Activated naive CD4-positive, alpha-beta T cell treated with anti-CD3 and anti-CD28 coated beads for 36 hours (primary cell): ENCODE data around the gene EVI2A. TPM values are rescaled to one million over a fixed set of nuclear protein-coding genes. Genes with fewer than 3 reads are reported as not detected.
A peak's percentile ranks its signal among the peaks of the same experiment; 100 is the strongest.

ENCODE experiments used
- CTCF ChIA-PET: fragments of 350-600 bp; sonication (Branson Sonifier 250); formaldehyde crosslinking; loops from one replicate; lab custom pipeline; 2021; ENCODE audit warnings: antibody characterized with exemption; lab: Charles Lee
- DNase-seq: peaks from one replicate; pipeline ENCODE4 v3.0.0-alpha.2; 2020
- H3K27ac Mint-ChIP-seq: one replicate; pipeline ENCODE4 v1.8.0; 2021; ENCODE audit warnings: mild to moderate bottlenecking, mixed read lengths
- H3K27me3 Mint-ChIP-seq: one replicate; pipeline ENCODE4 v1.8.0; 2021; ENCODE audit warnings: low read depth, mixed read lengths
- H3K36me3 Mint-ChIP-seq: one replicate; pipeline ENCODE4 v1.8.0; 2021; ENCODE audit warnings: low read depth, mixed read lengths
- H3K4me1 Mint-ChIP-seq: one replicate; pipeline ENCODE4 v1.8.0; 2021; ENCODE audit warnings: low read depth, mixed read lengths
- H3K4me3 Mint-ChIP-seq: one replicate; pipeline ENCODE4 v1.8.0; 2021; ENCODE audit warnings: mild to moderate bottlenecking, moderate library complexity, mixed read lengths
- H3K9me3 Mint-ChIP-seq: one replicate; pipeline ENCODE4 v1.8.0; 2021; ENCODE audit warnings: mixed read lengths
- intact Hi-C: fragments of 100-400 bp; cut with micrococcal nuclease; formaldehyde crosslinking; loops from one replicate; pipeline ENCODE4 v1.15.1; 2023
- total RNA-seq, 2 experiments: library from RNA; stranded (reverse); gene quantifications; one replicate each; pipeline ENCODE4 v1.2.3, GENCODE V29; 2021

The EVI2A gene
- total RNA-seq, 2 experiments from 2014 or later = 22.0 to 22.5 TPM

DNA sequence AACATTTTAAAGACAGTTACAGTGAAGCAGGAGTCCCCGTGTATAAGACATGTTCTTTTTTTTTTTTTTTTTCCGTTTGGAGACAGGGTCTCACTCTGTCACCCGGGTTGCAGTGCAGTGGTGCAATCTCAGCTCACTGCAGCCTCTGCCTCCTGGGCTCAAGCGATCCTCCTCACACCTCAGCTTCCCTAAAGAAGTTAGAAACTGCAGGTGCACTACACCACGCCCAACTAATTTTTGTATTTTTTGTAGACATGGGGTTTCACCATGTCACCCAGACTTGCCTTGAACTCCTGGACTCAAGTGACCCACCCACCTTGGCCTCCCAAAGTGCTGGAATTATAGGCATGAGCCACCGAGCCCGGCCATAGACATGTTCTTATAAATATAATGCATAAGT, 10.5 kb downstream of the EVI2A start:
- Mint-ChIP-seq H3K27me3 (no peaks in the 10 kb centered on the region), H3K27ac (peak overlapping the region; percentile 100), H3K4me1 (peaks cover 57% of the 10 kb centered on the region), H3K9me3 (no peaks in the 10 kb centered on the region), H3K4me3 (peak overlapping the region; percentile 82), H3K36me3 (peaks cover 5% of the 10 kb centered on the region)
- peak; percentile 51 for DNase-seq
- CTCF ChIA-PET = interaction anchor here (1.2 to 1.5 kb wide), 3 partner anchors 9 to 62 kb away, joined by 4 to 8 read pairs (median 4); no protein-coding TSS in a partner anchor
- intact Hi-C loops = no loop called here

DNA sequence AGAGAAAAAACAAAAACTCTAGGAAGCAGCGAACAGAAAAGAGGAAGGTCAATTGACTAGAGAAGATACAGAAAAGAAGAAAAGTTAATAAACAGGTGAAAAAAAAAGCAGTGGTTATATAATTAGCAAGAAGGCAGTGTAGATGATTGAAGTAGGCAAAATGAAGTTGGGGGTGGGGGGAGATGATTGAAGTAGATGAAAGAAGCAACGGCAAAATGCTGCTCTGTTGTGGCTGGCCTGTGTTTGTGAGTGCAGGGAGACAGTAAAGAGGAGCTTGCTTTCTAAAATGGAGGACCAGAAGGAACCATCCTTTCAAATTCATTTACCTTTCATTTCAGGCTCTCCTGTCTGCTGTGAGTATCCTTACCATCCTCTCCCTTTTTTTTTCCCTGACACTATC, 11.2 kb downstream of the EVI2A start:
- intact Hi-C loops = no loop called here
- Mint-ChIP-seq H3K4me3 (peak overlapping the region; percentile 87), H3K27ac (peak overlapping the region; percentile 100), H3K36me3 (peaks cover 11% of the 10 kb centered on the region), H3K9me3 (peaks cover under 1% of the 10 kb centered on the region), H3K4me1 (peaks cover 60% of the 10 kb centered on the region), H3K27me3 (no peaks in the 10 kb centered on the region)
- CTCF ChIA-PET = interaction anchor here (0.9 to 1.5 kb wide), 2 partner anchors 10 to 59 kb away, joined by 3 to 8 read pairs; no protein-coding TSS in a partner anchor
- peak; percentile 63 for DNase-seq

DNA sequence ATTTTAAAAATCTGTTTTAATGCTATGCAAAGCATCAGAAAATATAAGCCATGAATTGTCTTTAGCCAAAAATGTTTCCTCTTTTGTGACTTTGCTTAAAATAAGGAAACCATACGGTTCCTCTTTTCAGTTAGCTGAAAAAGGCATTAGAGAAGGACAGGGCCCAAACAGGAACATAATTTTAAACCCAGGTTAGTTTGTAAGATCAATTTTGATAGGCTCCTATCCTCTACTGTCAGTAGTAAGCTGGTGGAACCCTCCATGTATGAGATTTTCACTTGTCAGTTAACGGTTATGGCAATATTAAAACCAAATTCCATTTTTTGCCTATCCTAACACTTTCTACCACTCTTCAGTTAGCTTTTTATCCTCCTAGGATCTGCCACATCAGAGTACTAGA, 11.9 kb downstream of the EVI2A start:
- no peak for DNase-seq
- intact Hi-C loops = loop anchor here (5.0 to 10.0 kb wide), 2 partner anchors 212 to 1615 kb away; no protein-coding TSS in a partner anchor
- H3K27me3 Mint-ChIP-seq = no peaks in the 10 kb centered on the region
- peaks cover 5% of the 10 kb centered on the region for H3K9me3 Mint-ChIP-seq
- H3K36me3 Mint-ChIP-seq = peaks cover 17% of the 10 kb centered on the region
- H3K27ac Mint-ChIP-seq = peak overlapping the region; percentile 100
- H3K4me1 Mint-ChIP-seq = peaks cover 60% of the 10 kb centered on the region
- CTCF ChIA-PET = interaction anchor here (0.6 to 0.9 kb wide), 2 partner anchors 10 to 60 kb away, joined by 3 to 4 read pairs; no protein-coding TSS in a partner anchor
- peak overlapping the region; percentile 87 for H3K4me3 Mint-ChIP-seq

DNA sequence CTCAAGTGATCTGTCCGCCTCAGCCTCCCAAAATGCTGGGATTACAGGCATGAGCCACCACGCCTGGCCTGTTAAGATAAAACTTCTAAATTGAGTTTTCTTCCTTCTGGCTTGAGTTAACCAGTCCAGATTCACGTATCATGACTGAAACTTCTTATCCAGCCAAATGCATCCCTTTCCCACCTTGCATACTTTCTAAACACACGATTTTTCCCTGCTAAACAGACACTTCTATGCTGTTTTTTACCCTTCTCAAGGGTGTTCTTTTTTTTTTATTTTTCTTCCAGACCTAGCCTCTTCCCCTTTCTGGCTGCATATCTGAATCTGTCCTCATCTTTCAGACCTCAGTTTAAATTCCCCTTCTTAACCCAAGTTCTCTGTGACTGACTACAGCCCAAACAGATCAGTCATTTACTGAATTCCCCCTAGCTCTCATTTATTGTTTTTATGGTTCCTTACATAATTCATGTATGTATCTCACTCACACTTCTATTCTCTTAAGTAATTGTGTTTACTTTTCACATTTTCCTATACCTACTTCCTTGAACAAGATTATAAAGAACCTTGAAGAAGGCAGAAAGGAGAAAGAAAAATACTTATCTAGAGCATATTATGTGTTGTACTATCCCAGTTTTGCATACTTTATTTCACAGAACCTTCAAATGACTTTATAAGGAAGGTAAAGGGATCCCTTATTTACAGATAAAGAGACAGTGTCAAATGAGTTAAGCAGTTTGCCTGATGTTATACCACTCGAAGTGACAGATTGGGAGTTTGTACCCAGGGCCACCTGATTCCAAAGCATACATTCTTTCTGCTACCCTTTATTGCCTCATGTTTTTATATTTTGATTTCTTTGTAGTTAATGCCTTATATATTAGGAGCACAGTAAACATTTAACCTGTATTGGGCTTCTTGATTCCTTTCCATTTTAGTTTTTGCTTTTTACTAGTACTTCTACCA, 12.8 kb downstream of the EVI2A start:
- intact Hi-C loops = loop anchor here (1.0 to 10.0 kb wide), 4 partner anchors 8 to 1614 kb away; partner anchors contain the start of gene EVI2A
- CTCF ChIA-PET = no interaction called here
- peak overlapping the region; percentile 100 for H3K27ac Mint-ChIP-seq
- H3K27me3 Mint-ChIP-seq = no peaks in the 10 kb centered on the region
- peak overlapping the region; percentile 87 for H3K4me3 Mint-ChIP-seq
- H3K36me3 Mint-ChIP-seq = peaks cover 24% of the 10 kb centered on the region
- no peak for DNase-seq
- peaks cover 5% of the 10 kb centered on the region for H3K9me3 Mint-ChIP-seq
- H3K4me1 Mint-ChIP-seq = peaks cover 61% of the 10 kb centered on the region

DNA sequence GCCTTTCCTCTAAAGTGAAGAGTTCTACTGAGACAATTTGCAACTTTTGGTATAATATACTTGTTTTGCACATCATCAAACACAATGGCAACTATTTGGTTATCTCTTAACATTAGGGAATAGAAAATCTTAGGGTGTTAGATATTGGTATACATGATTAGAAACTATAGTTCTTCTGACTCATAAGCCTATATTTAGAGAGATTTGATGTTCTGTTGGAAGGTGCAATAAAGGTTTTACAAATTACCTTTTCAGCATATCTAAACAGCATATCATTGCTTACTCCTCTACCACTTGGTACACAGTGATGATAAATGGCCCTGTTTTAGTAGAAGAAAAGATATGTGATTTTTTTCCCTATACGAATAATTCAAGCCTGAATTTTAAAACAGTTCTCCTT, 13.8 kb downstream of the EVI2A start:
- H3K4me1 Mint-ChIP-seq = peaks cover 70% of the 10 kb centered on the region
- H3K36me3 Mint-ChIP-seq = peaks cover 32% of the 10 kb centered on the region
- CTCF ChIA-PET = interaction anchor here (2.2 kb wide), 1 partner anchor 11 kb away, joined by 5 read pairs; no protein-coding TSS in a partner anchor

DNA sequence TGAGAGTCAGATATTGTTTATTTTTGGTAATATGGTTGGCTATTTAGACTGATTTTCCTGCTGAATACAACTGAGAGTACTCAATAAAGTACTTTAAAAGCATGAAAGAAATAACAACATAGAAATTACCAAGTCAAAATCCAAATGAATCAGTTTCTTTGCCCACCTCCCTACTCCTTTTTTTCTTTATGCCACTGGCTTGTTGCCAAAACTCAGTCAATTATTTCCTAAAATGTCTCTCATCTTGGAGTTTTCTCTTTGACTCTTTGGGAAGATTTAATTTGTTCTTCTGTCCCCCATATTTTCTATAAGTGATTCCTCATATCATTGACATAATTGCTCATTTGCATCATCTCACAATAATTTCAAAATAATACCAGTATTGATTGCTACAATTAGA, 21.8 kb downstream of the EVI2A start:
- Mint-ChIP-seq H3K4me1 (peaks cover 53% of the 10 kb centered on the region), H3K4me3 (no peak overlapping the region), H3K9me3 (peaks cover 2% of the 10 kb centered on the region), H3K36me3 (peaks cover 17% of the 10 kb centered on the region), H3K27ac (no peak overlapping the region), H3K27me3 (no peaks in the 10 kb centered on the region)
- CTCF ChIA-PET = no interaction called here
- intact Hi-C loops = loop anchor here (1.0 to 10.0 kb wide), 2 partner anchors 9 to 1605 kb away; no protein-coding TSS in a partner anchor
- DNase-seq = no peak

More for the DNA sequence above, 13.8 kb downstream of the EVI2A start:
- peak overlapping the region; percentile 100 for H3K27ac Mint-ChIP-seq
- H3K27me3 Mint-ChIP-seq = no peaks in the 10 kb centered on the region
- DNase-seq = no peak
- H3K4me3 Mint-ChIP-seq = peak overlapping the region; percentile 87
- intact Hi-C loops = loop anchor here (1.0 to 10.0 kb wide), 4 partner anchors 7 to 1613 kb away; partner anchors contain the start of gene EVI2A
- peaks cover 6% of the 10 kb centered on the region for H3K9me3 Mint-ChIP-seq

DNA sequence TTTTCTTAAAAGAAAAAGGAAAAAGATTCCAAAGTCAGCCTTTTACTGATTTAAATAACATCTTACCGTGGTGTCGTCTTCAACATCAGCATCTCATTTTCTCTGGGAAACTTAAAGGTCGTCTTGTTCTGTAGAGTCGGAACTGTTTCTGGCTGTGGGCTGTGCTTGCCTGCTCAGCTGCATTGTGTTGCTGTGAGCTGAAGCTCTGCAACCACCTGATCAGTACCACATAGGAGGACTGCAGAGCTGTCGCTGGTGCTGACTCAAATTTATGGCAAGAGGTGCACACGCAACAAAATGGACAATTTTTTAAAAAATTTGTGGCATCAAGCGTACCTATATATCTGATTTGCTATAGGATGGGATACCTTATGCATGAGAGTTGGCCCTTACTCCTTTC, 24.3 kb downstream of the EVI2A start, which contains the start of gene OMG:
OMG (minus strand) TSS at position 150 of the 400 bp plus-strand sequence. CDS start 908 bp downstream, outside the sequence.
- DNase-seq = no peak
- H3K9me3 Mint-ChIP-seq = no peaks in the 10 kb centered on the region
- H3K36me3 Mint-ChIP-seq = no peaks in the 10 kb centered on the region
- CTCF ChIA-PET = no interaction called here
- H3K4me1 Mint-ChIP-seq = peaks cover 34% of the 10 kb centered on the region
- intact Hi-C loops = no loop called here
- H3K27me3 Mint-ChIP-seq = no peaks in the 10 kb centered on the region
- H3K27ac Mint-ChIP-seq = no peak within 1 kb of the TSS
- H3K4me3 Mint-ChIP-seq = no peak within 1 kb of the TSS

DNA sequence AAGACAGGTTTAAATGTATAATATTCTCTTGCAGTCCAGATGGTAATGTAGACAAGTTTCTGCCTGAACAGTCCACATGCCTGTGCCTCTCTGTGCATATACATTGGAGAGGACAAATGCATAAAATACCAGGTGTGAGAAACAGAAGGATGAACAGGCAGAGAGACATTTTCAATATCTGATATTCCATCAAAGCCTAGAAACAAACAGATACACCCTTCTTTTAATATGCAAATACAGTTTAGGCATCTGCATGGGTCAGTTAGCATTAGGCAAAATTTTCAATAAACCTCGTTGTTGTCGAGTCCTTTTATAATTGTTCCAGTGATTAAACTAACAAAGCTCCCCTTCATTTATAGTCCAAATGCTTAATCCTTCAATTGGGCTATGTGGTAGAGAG, 25.3 kb downstream of the EVI2A start:
- H3K27me3 Mint-ChIP-seq = no peaks in the 10 kb centered on the region
- no peak for DNase-seq
- no peaks in the 10 kb centered on the region for H3K36me3 Mint-ChIP-seq
- intact Hi-C loops = no loop called here
- peaks cover 27% of the 10 kb centered on the region for H3K4me1 Mint-ChIP-seq
- H3K27ac Mint-ChIP-seq = no peak overlapping the region
- no peak overlapping the region for H3K4me3 Mint-ChIP-seq
- H3K9me3 Mint-ChIP-seq = no peaks in the 10 kb centered on the region
- CTCF ChIA-PET = no interaction called here

DNA sequence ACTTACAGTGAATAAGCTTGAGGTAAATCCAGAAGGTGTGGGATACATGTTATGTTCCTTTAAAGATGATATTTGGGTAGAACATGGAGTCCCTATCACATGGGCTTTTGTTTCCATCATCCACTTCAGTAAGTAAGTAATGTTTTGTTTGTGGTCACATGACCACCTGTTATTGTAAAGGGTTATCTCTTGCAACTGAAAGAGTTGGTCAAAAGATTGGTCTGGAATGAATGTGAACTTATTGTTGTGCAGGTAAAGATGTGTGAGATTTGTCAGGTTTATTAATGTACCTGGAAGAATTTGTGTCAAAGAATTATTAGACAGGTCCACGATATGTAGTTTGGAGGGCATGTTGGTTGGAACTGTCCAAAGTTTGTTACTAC, 25.9 kb downstream of the EVI2A start:
- intact Hi-C loops = no loop called here
- no peaks in the 10 kb centered on the region for H3K27me3 Mint-ChIP-seq
- H3K4me3 Mint-ChIP-seq = no peak overlapping the region
- H3K27ac Mint-ChIP-seq = no peak overlapping the region
- DNase-seq = no peak
- H3K4me1 Mint-ChIP-seq = peaks cover 21% of the 10 kb centered on the region
- CTCF ChIA-PET = no interaction called here
- no peaks in the 10 kb centered on the region for H3K9me3 Mint-ChIP-seq
- H3K36me3 Mint-ChIP-seq = no peaks in the 10 kb centered on the region

DNA sequence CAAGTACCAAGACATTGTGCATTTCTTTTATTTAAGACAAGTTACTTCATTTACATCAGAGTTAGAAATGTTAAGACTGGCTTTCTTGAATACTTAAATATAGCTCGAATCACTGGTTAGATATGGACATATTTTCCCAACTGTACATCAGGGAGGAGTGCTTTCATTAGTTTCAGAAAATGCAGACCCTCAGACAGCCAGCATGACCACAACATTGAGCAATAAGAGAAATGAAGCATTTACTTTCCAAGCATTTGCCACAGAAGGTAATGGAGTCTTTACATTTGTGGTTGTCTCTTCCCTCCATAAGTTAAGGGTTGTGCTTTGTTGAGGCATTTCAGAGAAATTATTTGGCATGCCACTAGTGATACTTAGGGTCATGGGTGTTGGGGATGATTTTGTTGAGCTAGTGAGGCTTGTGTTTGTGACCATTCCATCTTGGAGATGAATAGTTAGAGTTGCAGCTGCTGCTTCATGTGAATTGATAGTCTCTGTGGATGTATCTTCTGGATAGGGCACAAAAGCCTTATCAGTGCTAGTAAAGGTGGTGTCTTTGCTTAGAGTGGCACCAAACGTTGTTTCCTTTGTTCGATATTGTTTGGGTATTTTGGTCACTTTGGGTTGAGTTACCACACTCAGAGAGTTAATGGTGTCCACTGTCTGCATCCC, 26.5 kb downstream of the EVI2A start:
- no peaks in the 10 kb centered on the region for H3K9me3 Mint-ChIP-seq
- H3K27ac Mint-ChIP-seq = no peak overlapping the region
- H3K36me3 Mint-ChIP-seq = no peaks in the 10 kb centered on the region
- H3K4me1 Mint-ChIP-seq = peaks cover 22% of the 10 kb centered on the region
- H3K27me3 Mint-ChIP-seq = no peaks in the 10 kb centered on the region
- H3K4me3 Mint-ChIP-seq = no peak overlapping the region
- no peak for DNase-seq
- CTCF ChIA-PET = no interaction called here
- intact Hi-C loops = no loop called here

DNA sequence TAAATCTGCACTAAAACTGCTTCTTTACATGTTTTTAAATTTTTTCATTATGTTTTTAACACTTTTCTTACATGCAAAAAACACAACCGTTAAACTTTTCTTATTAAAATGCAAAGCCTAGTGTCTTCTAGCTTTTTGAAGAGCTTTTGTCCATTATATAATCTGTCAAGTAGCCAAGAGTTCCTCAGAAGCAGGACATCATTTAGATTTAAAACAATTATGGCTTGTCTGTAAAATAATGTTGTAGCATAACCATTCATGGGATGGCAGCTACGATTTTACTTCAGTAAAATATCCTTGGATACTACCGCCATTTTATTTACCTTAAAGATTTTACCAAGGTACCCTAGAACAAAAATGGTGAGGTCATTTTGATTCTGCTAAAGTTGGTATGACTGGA, 27.2 kb downstream of the EVI2A start:
- no peak for DNase-seq
- H3K27ac Mint-ChIP-seq = no peak overlapping the region
- H3K4me3 Mint-ChIP-seq = no peak overlapping the region
- intact Hi-C loops = no loop called here
- peaks cover 17% of the 10 kb centered on the region for H3K4me1 Mint-ChIP-seq
- H3K27me3 Mint-ChIP-seq = no peaks in the 10 kb centered on the region
- CTCF ChIA-PET = no interaction called here
- H3K36me3 Mint-ChIP-seq = no peaks in the 10 kb centered on the region
- no peaks in the 10 kb centered on the region for H3K9me3 Mint-ChIP-seq

DNA sequence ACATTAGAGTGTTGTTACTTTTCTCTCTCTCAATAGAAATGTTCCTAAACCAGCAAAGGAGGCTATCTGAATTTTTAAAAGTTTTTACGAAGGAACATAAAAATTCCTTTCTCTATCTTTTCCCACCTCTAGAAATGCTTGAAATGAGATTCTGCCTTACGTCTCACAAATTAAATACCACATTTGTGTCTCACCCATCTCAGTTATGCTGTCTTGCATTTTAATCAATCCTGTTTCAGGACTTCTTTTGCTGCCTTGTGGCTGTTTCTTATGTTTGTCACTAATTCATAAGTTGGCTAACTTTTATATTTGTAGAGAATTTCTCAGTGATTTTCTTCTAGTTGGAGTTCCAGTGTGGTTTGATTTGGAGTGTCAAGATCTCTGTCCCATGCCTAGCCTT, 27.8 kb downstream of the EVI2A start:
- DNase-seq = no peak
- H3K27me3 Mint-ChIP-seq = no peaks in the 10 kb centered on the region
- intact Hi-C loops = no loop called here
- no peak overlapping the region for H3K27ac Mint-ChIP-seq
- CTCF ChIA-PET = no interaction called here
- H3K4me1 Mint-ChIP-seq = peaks cover 20% of the 10 kb centered on the region
- no peak overlapping the region for H3K4me3 Mint-ChIP-seq
- H3K36me3 Mint-ChIP-seq = no peaks in the 10 kb centered on the region
- no peaks in the 10 kb centered on the region for H3K9me3 Mint-ChIP-seq
